HG03066 (cell line): ENCODE measurements around the gene UBAC1.

ENCODE experiments used
- ATAC-seq: cut with Tn5 transposase; IDR thresholded peaks from one replicate; pipeline ENCODE4 v1.9.1; 2021; ENCODE audit warnings: low read depth; ENCODE audit not compliant: unreplicated experiment

The UBAC1 gene

GRCh38 chr9:135887585-135888050 lies 73.6 kb downstream of the UBAC1 start:
- ATAC-seq: peak; percentile 63

GRCh38 chr9:135887021-135887507 lies 74.1 kb downstream of the UBAC1 start:
- no peak for ATAC-seq

GRCh38 chr9:135886147-135886981 lies 74.8 kb downstream of the UBAC1 start:
- ATAC-seq: no peak

- ATAC-seq: no peak
These were observed 75.9 kb downstream of the UBAC1 start for GRCh38 chr9:135885100-135885853.

- ATAC-seq: no peak
These were observed 76.7 kb downstream of the UBAC1 start for GRCh38 chr9:135884328-135885035.

- no peak for ATAC-seq
These were observed 77.6 kb downstream of the UBAC1 start for GRCh38 chr9:135883410-135884089.
